Hematopoietic multipotent progenitor cell treated with erythropoietin and hydrocortisone succinate and interleukin-3 and kit ligand, for 6 days (in vitro differentiated cells): ENCODE data around the gene AFP.
"Not testable (repeated sequence)": the region's sequence is repeated elsewhere in the genome, so short reads cannot be mapped to it uniquely, and the experiment has no call there.

ENCODE experiments used
- DNase-seq: peaks from one replicate; pipeline ENCODE4 v3.0.0-alpha.2; 2015

Gene AFP

GRCh38 chr4:73435984-73436383, at the start of gene AFP:
TSS of gene AFP (plus strand) at chr4:73436221. CDS start at chr4:73436263, 42 bp downstream.
- no peak for DNase-seq

- DNase-seq: no peak
Observed at GRCh38 chr4:73387552-73387951, 48.5 kb upstream of the AFP start.

- DNase-seq: no peak
Observed at GRCh38 chr4:73388887-73389286, 47.1 kb upstream of the AFP start.

DNA sequence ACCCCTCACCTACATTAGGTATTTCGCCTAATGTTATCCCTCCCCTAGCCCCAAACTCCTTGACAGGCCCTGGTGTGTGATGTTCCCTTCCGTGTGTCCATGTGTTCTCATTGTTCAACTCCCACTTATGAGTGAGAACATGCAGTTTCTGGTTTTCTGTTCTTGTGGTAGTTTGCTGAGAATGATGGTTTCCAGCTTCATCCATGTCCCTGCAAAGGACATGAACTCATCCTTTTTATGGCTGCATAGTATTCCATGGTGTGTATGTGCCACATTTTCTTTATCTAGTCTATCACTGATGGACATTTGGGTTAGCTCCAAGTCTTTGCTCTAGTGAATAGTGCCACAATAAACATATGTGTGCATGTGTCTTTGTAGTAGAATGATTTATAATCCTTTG, 46.4 kb upstream of the AFP start:
- DNase-seq: not testable (repeated sequence)

DNA sequence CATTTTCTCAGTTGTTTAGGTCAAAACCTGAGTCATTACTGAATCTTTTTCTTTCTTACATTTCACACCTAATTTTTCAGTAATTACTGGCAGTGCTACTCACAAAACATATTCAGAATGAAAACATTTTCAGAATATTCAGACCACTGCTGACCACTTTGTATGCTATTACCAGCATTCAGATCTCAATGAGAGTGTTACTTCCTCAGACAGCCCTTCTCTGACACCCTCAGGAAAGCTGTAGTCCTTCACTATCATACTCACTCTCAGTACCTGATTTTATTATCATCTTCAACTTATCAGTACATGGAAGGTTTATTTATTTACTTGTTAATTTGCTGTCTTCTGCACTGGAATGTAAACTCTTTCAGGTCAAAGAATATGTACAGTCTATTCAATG, 44.2 kb upstream of the AFP start:
- DNase-seq: no peak

GRCh38 chr4:73392936-73393335, 43.1 kb upstream of the AFP start:
- no peak for DNase-seq

- DNase-seq: no peak
Observed at GRCh38 chr4:73396304-73396703, 39.7 kb upstream of the AFP start.

GRCh38 chr4:73396993-73397972, 38.7 kb upstream of the AFP start:
- no peak for DNase-seq

- DNase-seq: no peak
Observed at GRCh38 chr4:73401412-73401811, 34.6 kb upstream of the AFP start.

DNA sequence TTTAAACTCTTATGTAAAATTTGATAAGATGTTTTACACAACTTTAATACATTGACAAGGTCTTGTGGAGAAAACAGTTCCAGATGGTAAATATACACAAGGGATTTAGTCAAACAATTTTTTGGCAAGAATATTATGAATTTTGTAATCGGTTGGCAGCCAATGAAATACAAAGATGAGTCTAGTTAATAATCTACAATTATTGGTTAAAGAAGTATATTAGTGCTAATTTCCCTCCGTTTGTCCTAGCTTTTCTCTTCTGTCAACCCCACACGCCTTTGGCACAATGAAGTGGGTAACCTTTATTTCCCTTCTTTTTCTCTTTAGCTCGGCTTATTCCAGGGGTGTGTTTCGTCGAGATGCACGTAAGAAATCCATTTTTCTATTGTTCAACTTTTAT, 32.0 kb upstream of the AFP start, which contains the start of gene ALB:
Gene ALB (plus strand): TSS at position 246 of the 400 bp plus-strand sequence. CDS start 41 bp downstream, at position 287.
- no peak for DNase-seq

GRCh38 chr4:73404457-73404856, 31.6 kb upstream of the AFP start:
- no peak for DNase-seq

DNA sequence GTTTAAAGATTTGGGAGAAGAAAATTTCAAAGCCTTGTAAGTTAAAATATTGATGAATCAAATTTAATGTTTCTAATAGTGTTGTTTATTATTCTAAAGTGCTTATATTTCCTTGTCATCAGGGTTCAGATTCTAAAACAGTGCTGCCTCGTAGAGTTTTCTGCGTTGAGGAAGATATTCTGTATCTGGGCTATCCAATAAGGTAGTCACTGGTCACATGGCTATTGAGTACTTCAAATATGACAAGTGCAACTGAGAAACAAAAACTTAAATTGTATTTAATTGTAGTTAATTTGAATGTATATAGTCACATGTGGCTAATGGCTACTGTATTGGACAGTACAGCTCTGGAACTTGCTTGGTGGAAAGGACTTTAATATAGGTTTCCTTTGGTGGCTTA, 30.9 kb upstream of the AFP start:
- no peak for DNase-seq

- DNase-seq: no peak
Observed at GRCh38 chr4:73406548-73406875, 29.5 kb upstream of the AFP start.

DNA sequence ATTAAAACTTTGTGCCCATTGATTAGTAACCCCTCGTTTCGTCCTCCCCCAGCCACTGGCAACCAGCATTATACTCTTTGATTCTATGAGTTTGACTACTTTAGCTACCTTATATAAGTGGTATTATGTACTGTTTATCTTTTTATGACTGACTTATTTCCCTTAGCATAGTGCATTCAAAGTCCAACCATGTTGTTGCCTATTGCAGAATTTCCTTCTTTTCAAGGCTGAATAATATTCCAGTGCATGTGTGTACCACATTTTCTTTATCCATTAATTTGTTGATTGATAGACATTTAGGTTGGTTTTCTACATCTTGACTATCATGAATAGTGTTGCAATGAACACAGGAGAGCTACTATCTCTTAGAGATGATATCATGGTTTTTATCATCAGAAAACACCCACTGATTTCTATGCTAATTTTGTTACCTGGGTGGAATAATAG, 28.8 kb upstream of the AFP start:
- DNase-seq: no peak

- DNase-seq: no peak
Observed at GRCh38 chr4:73408181-73408867, 27.7 kb upstream of the AFP start.

- no peak for DNase-seq
Observed at GRCh38 chr4:73409012-73409862, 26.8 kb upstream of the AFP start.

GRCh38 chr4:73409978-73410548, 26.0 kb upstream of the AFP start:
- DNase-seq: no peak

- DNase-seq: no peak
Observed at GRCh38 chr4:73410916-73411730, 24.9 kb upstream of the AFP start.

DNA sequence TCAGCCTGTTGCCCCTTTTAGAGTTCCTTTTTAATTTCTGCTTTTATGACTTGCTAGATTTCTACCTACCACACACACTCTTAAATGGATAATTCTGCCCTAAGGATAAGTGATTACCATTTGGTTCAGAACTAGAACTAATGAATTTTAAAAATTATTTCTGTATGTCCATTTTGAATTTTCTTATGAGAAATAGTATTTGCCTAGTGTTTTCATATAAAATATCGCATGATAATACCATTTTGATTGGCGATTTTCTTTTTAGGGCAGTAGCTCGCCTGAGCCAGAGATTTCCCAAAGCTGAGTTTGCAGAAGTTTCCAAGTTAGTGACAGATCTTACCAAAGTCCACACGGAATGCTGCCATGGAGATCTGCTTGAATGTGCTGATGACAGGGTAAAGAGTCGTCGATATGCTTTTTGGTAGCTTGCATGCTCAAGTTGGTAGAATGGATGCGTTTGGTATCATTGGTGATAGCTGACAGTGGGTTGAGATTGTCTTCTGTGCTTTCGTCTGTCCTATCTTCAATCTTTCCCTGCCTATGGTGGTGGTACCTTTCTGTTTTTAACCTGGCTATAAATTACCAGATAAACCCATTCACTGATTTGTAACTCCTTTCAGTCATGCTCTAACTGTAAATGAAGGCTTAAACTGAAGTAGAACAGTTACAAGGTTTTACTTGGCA, 24.1 kb upstream of the AFP start:
- DNase-seq: no peak

DNA sequence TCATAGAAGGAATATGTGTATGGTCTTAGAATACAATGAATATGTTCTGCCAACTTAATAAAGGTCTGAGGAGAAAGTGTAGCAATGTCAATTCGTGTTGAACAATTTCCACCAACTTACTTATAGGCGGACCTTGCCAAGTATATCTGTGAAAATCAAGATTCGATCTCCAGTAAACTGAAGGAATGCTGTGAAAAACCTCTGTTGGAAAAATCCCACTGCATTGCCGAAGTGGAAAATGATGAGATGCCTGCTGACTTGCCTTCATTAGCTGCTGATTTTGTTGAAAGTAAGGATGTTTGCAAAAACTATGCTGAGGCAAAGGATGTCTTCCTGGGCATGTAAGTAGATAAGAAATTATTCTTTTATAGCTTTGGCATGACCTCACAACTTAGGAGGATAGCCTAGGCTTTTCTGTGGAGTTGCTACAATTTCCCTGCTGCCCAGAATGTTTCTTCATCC, 22.7 kb upstream of the AFP start:
- DNase-seq: no peak

GRCh38 chr4:73414936-73415271, 21.1 kb upstream of the AFP start:
- no peak for DNase-seq
